GM06990 (cell line): ENCODE measurements around the gene CDKL5.

ENCODE experiments used
- DNase-seq: peaks from one replicate; pipeline ENCODE4 v3.0.0-alpha.2; 2011; ENCODE audit not compliant: insufficient read length; ENCODE audit errors: extremely low read depth
- H3K27me3 ChIP-seq: replicated peaks from 2 replicates; pipeline ENCODE4 v1.6.0; 2011; ENCODE audit warnings: low read length; ENCODE audit not compliant: control insufficient read depth, insufficient read depth
- H3K36me3 ChIP-seq: 2 replicates; pipeline ENCODE4 v1.5.1; 2011; ENCODE audit warnings: low read length; ENCODE audit not compliant: control insufficient read depth, insufficient read depth
- H3K4me3 ChIP-seq: replicated peaks from 2 replicates; pipeline ENCODE4 v1.5.1; 2011; ENCODE audit warnings: low read depth, mild to moderate bottlenecking, control low read depth, low read length
- TF ChIP-seq, protein P1 (sequence below): IDR thresholded peaks from 2 replicates; pipeline ENCODE4 v1.5.1; 2011; ENCODE audit warnings: low read length, control low read depth, mild to moderate bottlenecking, inconsistent platforms; ENCODE audit not compliant: insufficient read depth, poor library complexity, severe bottlenecking

CDKL5 gene

DNA sequence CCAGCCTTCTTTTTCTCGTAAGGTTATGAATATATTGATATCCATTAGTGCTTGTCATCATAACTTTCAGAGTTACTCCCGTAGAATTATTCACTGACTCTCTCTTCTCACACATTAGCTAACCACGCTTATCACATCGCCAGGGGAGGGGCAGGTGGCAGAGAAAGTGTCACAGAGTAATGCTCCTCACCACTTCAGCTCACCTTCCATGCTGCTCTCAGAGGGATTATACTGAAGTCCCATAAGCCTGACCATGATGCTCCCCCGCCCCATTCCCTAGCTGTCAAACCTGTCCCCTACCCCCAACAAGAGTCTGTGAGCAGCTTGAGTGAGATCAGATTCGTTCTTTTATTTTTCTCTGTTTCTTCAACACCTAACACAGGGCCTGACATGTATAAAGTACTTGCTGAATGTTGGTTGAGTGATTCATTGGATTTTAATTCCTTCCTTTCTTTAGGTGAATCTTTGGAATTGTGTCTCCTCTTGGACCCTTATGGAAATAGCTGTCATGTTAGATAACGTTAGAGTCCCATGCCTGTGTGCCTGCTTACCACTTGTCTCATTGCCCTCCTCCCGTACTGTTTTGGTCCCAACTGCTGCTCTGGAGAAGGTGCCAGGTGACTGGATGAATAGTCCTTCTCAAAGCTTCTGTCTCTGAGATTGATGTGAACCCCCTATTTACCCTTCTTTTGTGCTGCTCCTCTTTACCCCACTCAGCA, 191.4 kb downstream of the CDKL5 start:
- Histone ChIP-seq H3K4me3 (no peak overlapping the region), H3K36me3 (no peaks in the 10 kb centered on the region), H3K27me3 (no peaks in the 10 kb centered on the region)
- TF ChIP-seq, protein P1, sequence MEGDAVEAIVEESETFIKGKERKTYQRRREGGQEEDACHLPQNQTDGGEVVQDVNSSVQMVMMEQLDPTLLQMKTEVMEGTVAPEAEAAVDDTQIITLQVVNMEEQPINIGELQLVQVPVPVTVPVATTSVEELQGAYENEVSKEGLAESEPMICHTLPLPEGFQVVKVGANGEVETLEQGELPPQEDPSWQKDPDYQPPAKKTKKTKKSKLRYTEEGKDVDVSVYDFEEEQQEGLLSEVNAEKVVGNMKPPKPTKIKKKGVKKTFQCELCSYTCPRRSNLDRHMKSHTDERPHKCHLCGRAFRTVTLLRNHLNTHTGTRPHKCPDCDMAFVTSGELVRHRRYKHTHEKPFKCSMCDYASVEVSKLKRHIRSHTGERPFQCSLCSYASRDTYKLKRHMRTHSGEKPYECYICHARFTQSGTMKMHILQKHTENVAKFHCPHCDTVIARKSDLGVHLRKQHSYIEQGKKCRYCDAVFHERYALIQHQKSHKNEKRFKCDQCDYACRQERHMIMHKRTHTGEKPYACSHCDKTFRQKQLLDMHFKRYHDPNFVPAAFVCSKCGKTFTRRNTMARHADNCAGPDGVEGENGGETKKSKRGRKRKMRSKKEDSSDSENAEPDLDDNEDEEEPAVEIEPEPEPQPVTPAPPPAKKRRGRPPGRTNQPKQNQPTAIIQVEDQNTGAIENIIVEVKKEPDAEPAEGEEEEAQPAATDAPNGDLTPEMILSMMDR: no peak
- DNase-seq: no peak

DNA sequence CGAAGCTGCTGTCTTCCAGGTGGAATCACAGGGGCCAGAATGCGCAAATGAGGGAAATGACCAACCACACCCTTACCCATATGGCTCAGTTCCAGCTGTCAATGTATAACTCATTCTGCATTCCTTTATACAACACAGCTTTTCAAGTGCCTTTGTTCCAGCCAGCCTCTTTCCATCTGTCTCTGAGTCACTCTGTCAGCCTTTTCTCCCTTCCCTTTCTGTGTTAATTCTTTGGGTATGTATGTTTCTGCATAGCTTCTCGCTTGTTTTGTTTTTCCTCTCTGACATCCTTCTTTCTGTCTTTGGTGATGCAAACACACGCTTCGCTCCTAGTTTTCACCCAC, 192.0 kb downstream of the CDKL5 start:
- Histone ChIP-seq H3K27me3 (no peaks in the 10 kb centered on the region), H3K4me3 (no peak overlapping the region), H3K36me3 (no peaks in the 10 kb centered on the region)
- DNase-seq: no peak
- TF ChIP-seq, protein P1: no peak

DNA sequence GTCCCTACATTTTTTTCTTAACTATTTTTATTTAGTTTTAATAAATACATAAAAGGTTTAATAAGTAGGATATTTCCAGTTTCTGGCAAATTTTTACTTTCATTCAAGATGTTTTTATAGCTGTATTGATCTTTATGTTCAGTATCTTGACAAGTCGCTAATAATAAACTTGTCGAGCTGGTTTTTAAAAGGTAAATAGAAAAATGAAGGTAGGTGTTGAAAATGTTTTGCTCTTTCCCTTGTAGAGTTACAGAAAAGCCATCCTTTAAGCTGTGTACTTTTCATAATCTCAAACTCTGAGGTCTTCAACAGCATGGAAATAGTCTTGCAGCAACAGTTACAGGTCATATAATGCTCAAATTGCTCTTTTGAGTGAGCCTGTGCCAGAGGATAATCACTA, 193.9 kb downstream of the CDKL5 start:
- no peak for DNase-seq
- Histone ChIP-seq H3K4me3 (no peak overlapping the region), H3K27me3 (no peaks in the 10 kb centered on the region), H3K36me3 (no peaks in the 10 kb centered on the region)
- TF ChIP-seq, protein P1: no peak

DNA sequence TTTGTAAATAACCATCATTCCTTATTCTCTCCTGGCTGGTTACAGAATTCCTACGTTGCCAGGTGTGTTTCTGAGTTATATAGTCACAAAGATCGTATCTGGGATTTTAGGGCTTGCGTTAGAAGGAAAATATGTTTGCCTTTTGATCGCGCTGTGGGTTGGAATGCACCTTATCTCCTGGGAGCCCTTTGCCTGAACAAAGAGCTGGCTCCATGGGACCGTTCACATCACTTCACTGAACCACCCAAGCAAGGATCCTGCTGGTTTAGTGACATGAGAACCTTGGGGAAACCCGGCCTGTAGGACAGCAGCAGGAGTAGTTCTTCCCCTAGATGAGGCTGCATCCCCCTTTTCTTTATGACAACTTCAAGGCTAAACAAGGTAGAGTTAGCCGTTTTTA, 194.9 kb downstream of the CDKL5 start:
- H3K36me3 ChIP-seq: no peaks in the 10 kb centered on the region
- H3K27me3 ChIP-seq: no peaks in the 10 kb centered on the region
- TF ChIP-seq, protein P1: no peak
- no peak for DNase-seq
- no peak overlapping the region for H3K4me3 ChIP-seq

DNA sequence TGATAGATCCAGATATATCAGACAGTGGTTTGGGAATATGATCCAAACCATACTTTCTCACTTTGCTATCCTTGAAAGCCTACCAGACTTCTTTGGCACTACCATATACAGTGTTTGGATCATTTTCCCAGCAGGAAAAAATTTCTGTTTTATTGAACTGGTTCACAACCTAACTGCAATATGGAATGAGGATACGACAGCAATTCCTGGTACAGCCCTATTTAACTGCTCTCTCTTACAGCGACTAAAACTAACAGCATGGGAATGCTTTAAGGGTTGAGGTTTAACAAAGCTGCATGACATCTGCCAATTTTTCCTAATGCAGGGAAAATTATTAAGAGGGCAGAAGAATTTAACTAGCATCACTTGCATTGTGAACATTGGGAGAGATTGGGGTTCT, 199.2 kb downstream of the CDKL5 start:
- H3K27me3 ChIP-seq: no peaks in the 10 kb centered on the region
- H3K36me3 ChIP-seq: no peaks in the 10 kb centered on the region
- DNase-seq: no peak
- H3K4me3 ChIP-seq: no peak overlapping the region
- TF ChIP-seq, protein P1: no peak

DNA sequence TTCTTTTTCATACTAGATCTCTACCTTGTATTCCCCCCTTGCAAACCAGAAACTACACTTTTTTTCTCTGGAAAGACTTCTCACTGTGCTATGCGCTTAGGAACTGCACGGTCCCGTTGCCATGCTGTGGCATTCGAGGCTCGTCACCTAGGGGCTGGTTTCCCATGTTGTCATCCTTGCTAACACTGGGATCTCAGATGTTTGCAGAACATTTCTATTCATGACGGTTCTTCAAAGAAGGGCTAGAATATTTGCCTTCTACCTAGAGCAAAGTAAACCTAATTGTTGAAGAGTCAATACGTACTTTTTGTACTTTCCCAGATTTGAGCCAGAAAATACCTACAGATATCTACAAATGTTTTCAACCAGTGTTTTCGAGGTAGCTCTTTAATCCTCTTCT, 205.5 kb downstream of the CDKL5 start:
- H3K36me3 ChIP-seq: no peaks in the 10 kb centered on the region
- H3K27me3 ChIP-seq: no peaks in the 10 kb centered on the region
- no peak for DNase-seq
- no peak overlapping the region for H3K4me3 ChIP-seq
- TF ChIP-seq, protein P1: no peak
